ENCODE data around the gene UBE2L3. TPM values are rescaled to one million over a fixed set of nuclear protein-coding genes. Genes with fewer than 3 reads are reported as not detected.
A peak's percentile ranks its signal among the peaks of the same experiment; 100 is the strongest.

UBE2L3 gene
- total and polyA plus RNA-seq, 2 of the 13 experiments (the other 11 are each of a cell fraction or from before 2014, with no cell fraction given): 30.2 to 58.1 TPM

DNA sequence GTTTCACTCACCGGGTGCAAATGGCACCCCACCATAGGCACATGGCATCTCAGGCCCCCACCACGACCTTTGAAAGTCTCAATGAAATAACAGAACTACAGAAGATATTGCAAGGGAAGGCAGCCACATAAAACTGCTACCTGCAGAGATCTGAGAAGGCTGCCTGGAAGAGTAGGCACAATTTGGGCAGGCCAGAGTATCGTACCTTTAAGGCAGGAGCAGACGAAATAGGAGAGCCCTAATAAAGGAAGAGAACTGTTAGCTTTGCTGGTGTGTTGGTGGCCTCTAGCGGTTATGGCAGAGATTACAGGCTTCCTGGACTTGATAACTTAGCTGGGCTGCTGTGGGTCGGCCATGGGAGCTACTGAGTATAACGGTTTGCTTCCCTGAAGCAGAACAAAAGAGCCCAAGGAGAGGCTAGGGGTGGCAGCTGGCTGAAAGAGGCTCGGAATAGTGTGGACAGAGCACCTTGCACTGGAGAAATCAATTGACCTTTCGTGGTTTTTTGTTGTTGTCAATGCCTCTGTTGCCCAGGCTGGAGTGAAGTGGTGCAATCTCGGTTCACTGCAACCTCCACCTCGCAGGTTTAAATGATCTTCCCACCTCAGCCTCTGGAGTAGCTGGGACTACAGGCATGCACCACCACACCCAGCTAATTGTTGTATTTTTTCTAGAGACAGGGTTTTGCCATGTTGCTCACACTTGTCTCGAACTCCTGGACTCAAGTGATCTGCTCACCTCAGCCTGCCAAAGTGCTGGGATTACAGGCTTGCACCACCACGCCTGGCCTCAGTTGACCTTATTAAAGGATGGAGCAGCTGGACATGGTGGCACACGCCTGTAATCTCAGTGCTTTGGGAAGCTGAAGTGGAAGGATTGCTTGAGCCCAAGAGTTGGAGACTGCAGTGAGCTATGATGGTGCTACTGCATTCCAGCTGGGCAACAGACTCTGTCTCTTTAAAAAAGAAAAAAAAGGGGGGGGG, 79.4 kb downstream of the UBE2L3 start:
- ATAC-seq: peak; percentile 8; the same call in 1 of the 3 replicates
- no peak overlapping the region for H3K27ac ChIP-seq (ENCODE audit: extremely low read length, insufficient read depth, low read length)
- CTCF ChIA-PET (ENCODE audit: low intra/inter-chr PET ratio, low total read pairs): interaction anchor here (0.7 to 2.1 kb wide), 3 partner anchors 21 to 53 kb away, joined by 3 to 7 read pairs (median 5); no protein-coding TSS in a partner anchor
- H3K4me2 ChIP-seq (ENCODE audit: low read depth, low read length): no peak overlapping the region
- no TSS peak for BruUV-seq (replicated peaks)
- H3K4me3 ChIP-seq (replicated peaks in 1 of 3; ENCODE audit: insufficient read depth in 1 of 3, low read depth in 2 of 3, low read length in 3 of 3): no peak overlapping the region
- H4K20me1 ChIP-seq (ENCODE audit: insufficient read depth, low read length): no peaks in the 10 kb centered on the region
- H3K4me1 ChIP-seq (ENCODE audit: insufficient read depth, low read length): peaks cover 34% of the 10 kb centered on the region
- FAIRE-seq: peak; percentile 95
- H3K79me2 ChIP-seq (ENCODE audit: insufficient read depth, low read length): peaks cover 10% of the 10 kb centered on the region
- no peak overlapping the region for H2AFZ ChIP-seq (ENCODE audit: low read length)
- no peak overlapping the region for H3K9ac ChIP-seq (ENCODE audit: insufficient read depth, low read depth, low read length)
- H3K9me3 ChIP-seq (ENCODE audit: low read length): no peaks in the 10 kb centered on the region
- POLR2A ChIA-PET: interaction anchor here (1.0 to 1.4 kb wide), 3 partner anchors 14 to 20 kb away, joined by 4 to 6 read pairs (median 5); partner anchors contain the start of genes CCDC116 and PPIL2
- H3K27me3 ChIP-seq (ENCODE audit: control insufficient read depth in 1 of 2, insufficient read depth in 2 of 2, low read length in 2 of 2): no peaks in the 10 kb centered on the region; a peak in 1 of 5 replicates
- H3K36me3 ChIP-seq (replicated peaks in 1 of 2; ENCODE audit: control insufficient read depth in 1 of 2, insufficient read depth in 2 of 2, low read length in 2 of 2): peaks cover 0 to 18% of the 10 kb centered on the region in 2 experiments; a peak in 3 of 5 replicates
- in situ Hi-C loops (cut with HindIII; ENCODE audit: extremely low pct_ligation_motif_present, low pct_unique_long_range_greater_than_20kb): no loop called here
- DNase-seq (ENCODE audit: low spot score): peak; percentile 71
- 59% methylated on average over 14 of the region's 14 CpGs for WGBS (ENCODE audit: low lambda C conversion rate)
- intact Hi-C loops (cut with micrococcal nuclease; ENCODE audit: unreplicated experiment): no loop called here
- TF ChIP-seq ZNF777 (CRISPR knock-in tag; IDR thresholded peaks at IDR 0.05): no peak
- 0 out of 2 replicates have a peak, but pooled peaks have one; percentile 22 for TF ChIP-seq ZNF232 (CRISPR knock-in tag; IDR thresholded peaks at IDR 0.05; ENCODE audit: borderline replicate concordance)
- TF ChIP-seq RARA (CRISPR knock-in tag; IDR thresholded peaks at IDR 0.05): no peak
- 0 out of 4 replicates have a peak, but pooled peaks of 1 of the 2 experiments have one; percentile 9 for TF ChIP-seq POLR2A (IDR thresholded peaks at IDR 0.05; ENCODE audit: insufficient read depth in 1 of 2, low read depth in 2 of 2, low read length in 2 of 2)
- TF ChIP-seq ADNP (CRISPR knock-in tag; IDR thresholded peaks at IDR 0.05): no peak
- TF ChIP-seq ZNF891 (CRISPR knock-in tag; IDR thresholded peaks at IDR 0.05): no peak
- TF ChIP-seq REST (IDR thresholded peaks at IDR 0.05; ENCODE audit: borderline replicate concordance in 1 of 2, low read depth in 1 of 2, low read length in 2 of 2): no peak
- no peak for TF ChIP-seq GATA4 (IDR thresholded peaks at IDR 0.05; ENCODE audit: borderline replicate concordance, low read depth)
- no peak for TF ChIP-seq GZF1 (CRISPR knock-in tag; IDR thresholded peaks at IDR 0.05)
- no peak for TF ChIP-seq ATF5 (CRISPR knock-in tag; IDR thresholded peaks at IDR 0.05; ENCODE audit: low read depth)
- TF ChIP-seq ZNF160 (CRISPR knock-in tag; IDR thresholded peaks at IDR 0.05): peak; percentile 41; the same call in 1 of the 2 replicates
- 0 out of 2 replicates have a peak, but pooled peaks have one; percentile 24 for TF ChIP-seq ZFY (CRISPR knock-in tag; IDR thresholded peaks at IDR 0.05)
- TF ChIP-seq, protein P1, sequence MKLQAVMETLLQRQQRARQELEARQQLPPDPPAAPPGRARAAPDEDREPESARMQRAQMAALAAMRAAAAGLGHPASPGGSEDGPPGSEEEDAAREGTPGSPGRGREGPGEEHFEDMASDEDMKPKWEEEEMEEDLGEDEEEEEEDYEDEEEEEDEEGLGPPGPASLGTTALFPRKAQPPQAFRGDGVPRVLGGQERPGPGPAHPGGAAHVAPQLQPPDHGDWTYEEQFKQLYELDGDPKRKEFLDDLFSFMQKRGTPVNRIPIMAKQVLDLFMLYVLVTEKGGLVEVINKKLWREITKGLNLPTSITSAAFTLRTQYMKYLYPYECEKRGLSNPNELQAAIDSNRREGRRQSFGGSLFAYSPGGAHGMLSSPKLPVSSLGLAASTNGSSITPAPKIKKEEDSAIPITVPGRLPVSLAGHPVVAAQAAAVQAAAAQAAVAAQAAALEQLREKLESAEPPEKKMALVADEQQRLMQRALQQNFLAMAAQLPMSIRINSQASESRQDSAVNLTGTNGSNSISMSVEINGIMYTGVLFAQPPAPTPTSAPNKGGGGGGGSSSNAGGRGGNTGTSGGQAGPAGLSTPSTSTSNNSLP (IDR thresholded peaks at IDR 0.05; ENCODE audit: low read depth, low read length): no peak
- TF ChIP-seq MEIS1 (CRISPR knock-in tag; IDR thresholded peaks at IDR 0.05; ENCODE audit: borderline replicate concordance): no peak
- TF ChIP-seq ZNF558 (CRISPR knock-in tag; IDR thresholded peaks at IDR 0.05; ENCODE audit: borderline replicate concordance): no peak
